Glutamatergic neuron (in vitro differentiated cells): ENCODE data around the gene SMPDL3B. TPM values are rescaled to one million over a fixed set of nuclear protein-coding genes. Genes with fewer than 3 reads are reported as not detected.
A peak's percentile ranks its signal among the peaks of the same experiment; 100 is the strongest.

Experiments
- DNase-seq: peaks from one replicate; pipeline ENCODE4 v3.0.0; 2022
- H3K27ac Mint-ChIP-seq: one replicate; pipeline ENCODE4 v1.8.0; 2020; ENCODE audit warnings: mild to moderate bottlenecking, mixed read lengths, inconsistent platforms; ENCODE audit not compliant: unreplicated experiment
- H3K27me3 Mint-ChIP-seq: one replicate; pipeline ENCODE4 v1.8.0; 2020; ENCODE audit warnings: mild to moderate bottlenecking, moderate library complexity, mixed read lengths, inconsistent platforms; ENCODE audit not compliant: unreplicated experiment
- H3K36me3 Mint-ChIP-seq: one replicate; pipeline ENCODE4 v1.8.0; 2020; ENCODE audit warnings: mild to moderate bottlenecking, mixed read lengths, inconsistent platforms; ENCODE audit not compliant: unreplicated experiment
- H3K4me1 Mint-ChIP-seq: one replicate; pipeline ENCODE4 v1.8.0; 2020; ENCODE audit warnings: mild to moderate bottlenecking, low read depth, mixed read lengths, inconsistent platforms; ENCODE audit not compliant: unreplicated experiment
- H3K4me3 Mint-ChIP-seq: one replicate; pipeline ENCODE4 v1.8.0; 2020; ENCODE audit warnings: mild to moderate bottlenecking, mixed read lengths, inconsistent platforms; ENCODE audit not compliant: unreplicated experiment
- H3K9me3 Mint-ChIP-seq: one replicate; pipeline ENCODE4 v1.8.0; 2020; ENCODE audit warnings: mild to moderate bottlenecking, moderate library complexity, mixed read lengths, inconsistent platforms; ENCODE audit not compliant: unreplicated experiment
- CTCF ChIP-seq: fragments of 200-600 bp; sonication (generic); IDR thresholded peaks from one replicate; pipeline ENCODE4 v1.5.0; 2021; ENCODE audit not compliant: partially characterized antibody, unreplicated experiment
- total RNA-seq: library from RNA; stranded (reverse); fragmentation: NEBNext Ultra II Directional; extraction: Animal tissue kit (Norgen Biotek cat#: 25700); gene quantifications from one replicate; pipeline ENCODE4 v1.2.1, GENCODE V29; 2021; ENCODE audit not compliant: unreplicated experiment

Gene SMPDL3B
- total RNA-seq, 1 donor from 2014 or later: not detected

- TF ChIP-seq CTCF: no peak
- Mint-ChIP-seq H3K9me3 (no peaks in the 10 kb centered on the region), H3K36me3 (no peaks in the 10 kb centered on the region), H3K27me3 (peaks cover 1% of the 10 kb centered on the region), H3K4me1 (no peaks in the 10 kb centered on the region), H3K27ac (no peak overlapping the region), H3K4me3 (no peak overlapping the region)
- DNase-seq: no peak
Measured at GRCh38 chr1:27980216-27980845, 45.5 kb downstream of the SMPDL3B start.

GRCh38 chr1:27981145-27981544, 46.3 kb downstream of the SMPDL3B start:
- Mint-ChIP-seq H3K36me3 (no peaks in the 10 kb centered on the region), H3K27me3 (peaks cover 2% of the 10 kb centered on the region), H3K9me3 (no peaks in the 10 kb centered on the region), H3K4me1 (no peaks in the 10 kb centered on the region), H3K27ac (no peak overlapping the region), H3K4me3 (no peak overlapping the region)
- no peak for TF ChIP-seq CTCF
- DNase-seq: no peak

DNA sequence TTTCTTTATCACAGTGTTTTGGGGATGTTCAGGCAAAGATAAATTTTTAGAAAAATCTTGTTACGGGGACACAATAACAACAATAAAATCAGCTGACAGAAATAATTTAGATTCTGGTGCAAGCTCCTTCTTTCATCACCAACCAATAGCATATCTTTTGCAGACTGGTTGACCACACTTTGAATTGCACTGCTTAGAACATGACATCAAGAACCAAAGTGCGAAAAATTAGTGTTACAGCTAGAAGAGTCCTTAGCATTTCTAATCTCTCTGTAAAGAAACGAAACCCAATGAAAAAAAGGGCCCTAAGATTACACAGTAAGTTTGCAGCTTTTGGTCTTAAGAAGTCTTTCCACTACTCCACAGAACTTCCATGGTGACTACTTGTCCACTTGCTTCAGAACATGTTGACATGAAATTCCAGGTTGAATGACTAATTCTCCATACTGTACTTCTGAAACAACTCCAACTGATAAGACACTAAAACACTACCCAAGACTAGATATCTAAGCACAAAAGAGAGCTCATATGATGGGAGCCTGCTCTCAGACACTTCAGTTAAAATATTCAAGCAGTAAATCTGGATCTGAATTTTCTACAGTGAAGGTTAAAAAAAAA, 56.2 kb downstream of the SMPDL3B start:
- Mint-ChIP-seq H3K27ac (no peak overlapping the region), H3K9me3 (peaks cover 2% of the 10 kb centered on the region), H3K4me3 (no peak overlapping the region), H3K36me3 (no peaks in the 10 kb centered on the region), H3K4me1 (peaks cover 7% of the 10 kb centered on the region), H3K27me3 (no peaks in the 10 kb centered on the region)
- no peak for TF ChIP-seq CTCF
- no peak for DNase-seq

GRCh38 chr1:27992276-27992675, 57.5 kb downstream of the SMPDL3B start:
- DNase-seq: no peak
- no peak for TF ChIP-seq CTCF
- H3K4me1 Mint-ChIP-seq: peaks cover 7% of the 10 kb centered on the region
- H3K4me3 Mint-ChIP-seq: no peak overlapping the region
- no peaks in the 10 kb centered on the region for H3K36me3 Mint-ChIP-seq
- H3K27ac Mint-ChIP-seq: no peak overlapping the region
- peaks cover 2% of the 10 kb centered on the region for H3K9me3 Mint-ChIP-seq
- no peaks in the 10 kb centered on the region for H3K27me3 Mint-ChIP-seq

DNA sequence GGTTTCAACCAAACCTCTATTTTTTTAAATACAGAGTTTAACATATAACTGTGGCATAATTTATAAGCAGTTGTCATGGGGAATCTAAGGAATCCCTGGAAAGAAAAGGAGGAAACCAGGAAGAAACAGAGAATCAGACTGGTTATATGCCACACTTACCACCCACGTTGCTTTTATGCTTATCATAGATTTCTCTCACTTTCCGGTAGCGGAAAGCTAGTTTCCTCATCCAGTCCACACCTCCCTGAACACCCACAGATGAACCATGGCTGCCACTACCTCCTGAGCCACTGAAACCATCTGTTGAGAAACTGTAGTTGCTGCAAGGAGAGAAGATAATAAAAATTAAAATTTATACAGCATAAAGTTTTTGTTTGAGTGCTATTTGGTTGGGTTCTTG, 58.4 kb downstream of the SMPDL3B start:
- no peaks in the 10 kb centered on the region for H3K27me3 Mint-ChIP-seq
- H3K9me3 Mint-ChIP-seq: peaks cover 2% of the 10 kb centered on the region
- peak overlapping the region; percentile 83 for H3K27ac Mint-ChIP-seq
- no peaks in the 10 kb centered on the region for H3K36me3 Mint-ChIP-seq
- DNase-seq: no peak
- H3K4me3 Mint-ChIP-seq: no peak overlapping the region
- peaks cover 7% of the 10 kb centered on the region for H3K4me1 Mint-ChIP-seq
- no peak for TF ChIP-seq CTCF
